Common myeloid progenitor, CD34-positive (primary cell): ENCODE results near the gene ACAA2.

Source experiments
- CTCF ChIA-PET: fragments of 350-600 bp; sonication (Branson Sonifier 250); formaldehyde crosslinking; loops from one replicate; lab custom pipeline; 2021; ENCODE audit warnings: antibody characterized with exemption; lab: Charles Lee
- POLR2A ChIA-PET: fragments of 350-600 bp; sonication (Branson Sonifier 250); formaldehyde crosslinking; loops from one replicate; lab custom pipeline; 2021; ENCODE audit warnings: antibody characterized with exemption; lab: Charles Lee
- DNase-seq, 3 donors: peaks; one replicate each; pipeline versions ENCODE4 v3.0.0 to v3.0.0-alpha.2; 2013
- H3K27ac ChIP-seq, 2 experiments: 1 replicate in 1 of 2; 2 replicates in 1 of 2; pipeline ENCODE4 v1.7.0; 2013; ENCODE audit warnings: inconsistent platforms in 2 of 2, low read length in 2 of 2, mild to moderate bottlenecking in 2 of 2, low read depth in 1 of 2, moderate library complexity in 1 of 2; ENCODE audit not compliant: severe bottlenecking in 2 of 2, insufficient read depth in 1 of 2, poor library complexity in 1 of 2
- H3K27me3 ChIP-seq, 5 experiments: replicated peaks in 2 of 5; 1 replicate in 3 of 5; 2 replicates in 2 of 5; pipeline versions ENCODE4 v1.6.1 to v1.7.0; 2013; ENCODE audit warnings: low read length in 4 of 5, mild to moderate bottlenecking in 2 of 5, moderate library complexity in 2 of 5, inconsistent platforms in 1 of 5; ENCODE audit not compliant: insufficient read depth in 5 of 5, control insufficient read depth in 4 of 5
- H3K36me3 ChIP-seq, 4 experiments: 1 replicate in 2 of 4; 2 replicates in 2 of 4; pipeline versions ENCODE4 v1.6.1 to v1.7.0; 2013; ENCODE audit warnings: low read length in 3 of 4, control low read depth in 1 of 4, mild to moderate bottlenecking in 1 of 4; ENCODE audit not compliant: control insufficient read depth in 4 of 4, insufficient read depth in 4 of 4
- H3K4me1 ChIP-seq, 4 experiments: 1 replicate in 3 of 4; 2 replicates in 1 of 4; pipeline versions ENCODE4 v1.6.1 to v1.7.1; 2013; ENCODE audit warnings: low read length in 3 of 4, mild to moderate bottlenecking in 3 of 4, control low read depth in 1 of 4, inconsistent platforms in 1 of 4, moderate library complexity in 1 of 4; ENCODE audit not compliant: control insufficient read depth in 4 of 4, insufficient read depth in 4 of 4; ENCODE audit errors: control extremely low read depth in 1 of 4
- H3K4me3 ChIP-seq, 7 experiments: 1 replicate in 4 of 7; 2 replicates in 3 of 7; pipeline versions ENCODE4 v1.5.1 to v1.7.0; 2013; ENCODE audit warnings: mild to moderate bottlenecking in 7 of 7, low read length in 6 of 7, moderate library complexity in 6 of 7, inconsistent platforms in 2 of 7, low read depth in 2 of 7, control low read depth in 1 of 7; ENCODE audit not compliant: insufficient read depth in 4 of 7, control insufficient read depth in 1 of 7; ENCODE audit errors: extremely low read depth in 1 of 7
- H3K9me3 ChIP-seq, 5 experiments: 1 replicate in 4 of 5; 2 replicates in 1 of 5; pipeline versions ENCODE4 v1.6.1 to v1.7.1; 2013; ENCODE audit warnings: low read length in 4 of 5, mild to moderate bottlenecking in 2 of 5, inconsistent platforms in 1 of 5, low read depth in 1 of 5, moderate library complexity in 1 of 5; ENCODE audit not compliant: control insufficient read depth in 4 of 5, insufficient read depth in 2 of 5; ENCODE audit errors: control extremely low read depth in 1 of 5
- WGBS: methylation state at CpG from one replicate; pipeline ENCODE4 v1.1.5; 2013; ENCODE audit not compliant: insufficient coverage; 5-methylcytosine and 5-hydroxymethylcytosine counted together

ACAA2 gene

DNA sequence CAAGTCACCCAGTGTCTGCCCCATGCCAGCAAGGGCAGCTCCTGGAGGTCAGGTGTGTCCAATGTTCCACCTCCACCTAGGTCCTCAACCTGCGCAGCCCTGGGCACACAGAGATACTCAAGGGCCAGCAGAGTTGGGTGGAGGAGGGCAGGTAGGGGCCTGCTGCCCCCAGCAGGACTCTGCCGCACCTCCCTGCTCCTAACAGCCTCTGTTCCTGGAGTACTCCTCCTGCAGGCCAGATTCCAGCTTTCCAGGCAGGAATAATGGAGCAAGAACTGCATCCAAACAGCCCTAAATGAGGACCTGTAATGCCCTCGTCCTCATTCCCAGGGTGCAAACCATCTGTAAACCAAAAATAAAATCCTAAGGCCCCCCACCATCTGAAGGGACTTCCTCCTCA is 44.4 kb upstream of the ACAA2 start:
- Histone ChIP-seq H3K27me3 (peaks cover 0 to 9% (median 0%) of the 10 kb centered on the region in 5 experiments), H3K9me3 (no peaks in the 10 kb centered on the region), H3K4me3 (no peak overlapping the region), H3K27ac (no peak overlapping the region), H3K4me1 (no peaks in the 10 kb centered on the region), H3K36me3 (no peaks in the 10 kb centered on the region)
- WGBS: 90% methylated on average over 2 of the region's 3 CpGs
- DNase-seq: no peak
- ChIA-PET CTCF (interaction anchor here (1.0 to 6.0 kb wide), 10 partner anchors 8 to 499 kb away, joined by 3 to 42 read pairs (median 4); no protein-coding TSS in a partner anchor), POLR2A (interaction anchor here (0.5 kb wide), 1 partner anchor 523 kb away, joined by 3 read pairs; no protein-coding TSS in a partner anchor)

- WGBS: 96% methylated on average over 5 of the region's 6 CpGs
- no peaks in the 10 kb centered on the region for H3K36me3 ChIP-seq
- DNase-seq: no peak
- no peaks in the 10 kb centered on the region for H3K9me3 ChIP-seq
- H3K27ac ChIP-seq: no peak overlapping the region
- peaks cover 0 to 9% (median 0%) of the 10 kb centered on the region in 5 experiments for H3K27me3 ChIP-seq
- no peak overlapping the region for H3K4me3 ChIP-seq
- ChIA-PET CTCF (interaction anchor here (0.6 to 2.6 kb wide), 4 partner anchors 9 to 300 kb away, joined by 3 to 8 read pairs (median 4); no protein-coding TSS in a partner anchor), POLR2A (no interaction called here)
- H3K4me1 ChIP-seq: no peaks in the 10 kb centered on the region
Observed at GRCh38 chr18:49856496-49856895, 43.2 kb upstream of the ACAA2 start.

- Histone ChIP-seq H3K36me3 (no peaks in the 10 kb centered on the region), H3K4me1 (no peaks in the 10 kb centered on the region), H3K9me3 (no peaks in the 10 kb centered on the region), H3K27me3 (peaks cover 0 to 9% (median 0%) of the 10 kb centered on the region in 5 experiments), H3K4me3 (no peak overlapping the region), H3K27ac (no peak overlapping the region)
- DNase-seq: no peak
- POLR2A ChIA-PET: no interaction called here
- 96% methylated on average over 7 of the region's 7 CpGs for WGBS
- CTCF ChIA-PET: interaction anchor here (0.8 to 2.6 kb wide), 4 partner anchors 11 to 391 kb away, joined by 3 to 8 read pairs (median 4); no protein-coding TSS in a partner anchor
Observed at GRCh38 chr18:49855711-49856415, 42.5 kb upstream of the ACAA2 start.

- no peak overlapping the region for H3K27ac ChIP-seq
- 100% methylated on average over 2 of the region's 3 CpGs for WGBS
- no peaks in the 10 kb centered on the region for H3K9me3 ChIP-seq
- no peak for DNase-seq
- CTCF ChIA-PET: interaction anchor here (2.6 kb wide), 1 partner anchor 295 kb away, joined by 8 read pairs; no protein-coding TSS in a partner anchor
- POLR2A ChIA-PET: no interaction called here
- H3K27me3 ChIP-seq: peaks cover 0 to 11% (median 0%) of the 10 kb centered on the region in 5 experiments
- H3K4me3 ChIP-seq: no peak overlapping the region
- H3K4me1 ChIP-seq: no peaks in the 10 kb centered on the region
- H3K36me3 ChIP-seq: no peaks in the 10 kb centered on the region
Observed at GRCh38 chr18:49854681-49855080, 41.3 kb upstream of the ACAA2 start.

DNA sequence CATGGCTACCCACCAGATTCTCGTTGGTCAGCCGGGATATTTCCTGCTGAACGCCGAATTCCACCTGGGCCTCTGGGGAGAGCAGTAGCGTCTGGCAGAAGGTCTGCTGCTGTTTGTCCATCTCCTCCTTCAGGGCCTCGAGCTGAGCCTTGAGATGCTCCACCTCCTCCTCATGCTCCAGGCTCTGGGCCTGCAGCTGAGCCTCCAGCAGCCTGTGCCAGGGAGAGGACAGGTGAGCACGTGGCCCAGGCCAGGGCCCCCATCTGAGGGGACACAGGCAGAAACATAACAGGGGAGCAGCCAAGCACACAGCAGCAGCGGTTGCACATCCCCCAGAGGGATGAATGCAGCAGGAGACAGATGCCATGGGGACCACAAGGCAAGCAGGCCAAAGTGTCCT is 40.1 kb upstream of the ACAA2 start:
- H3K9me3 ChIP-seq: no peaks in the 10 kb centered on the region
- 97% methylated on average over 7 of the region's 8 CpGs for WGBS
- POLR2A ChIA-PET: no interaction called here

GRCh38 chr18:49853011-49853410 is 39.7 kb upstream of the ACAA2 start:
- Histone ChIP-seq H3K9me3 (no peaks in the 10 kb centered on the region), H3K4me1 (no peaks in the 10 kb centered on the region), H3K36me3 (no peaks in the 10 kb centered on the region), H3K27me3 (peaks cover 0 to 14% (median 4%) of the 10 kb centered on the region in 5 experiments), H3K4me3 (no peak overlapping the region), H3K27ac (no peak overlapping the region)
- ChIA-PET CTCF (interaction anchor here (1.4 to 4.0 kb wide), 2 partner anchors 8 to 12 kb away, joined by 3 to 17 read pairs; no protein-coding TSS in a partner anchor), POLR2A (no interaction called here)
- DNase-seq: no peak
- WGBS: 89% methylated on average over 7 of the region's 7 CpGs

More for the DNA sequence above, 40.1 kb upstream of the ACAA2 start:
- CTCF ChIA-PET: interaction anchor here (1.4 to 4.0 kb wide), 2 partner anchors 8 to 13 kb away, joined by 3 to 17 read pairs; no protein-coding TSS in a partner anchor
- Histone ChIP-seq H3K4me3 (no peak overlapping the region), H3K4me1 (no peaks in the 10 kb centered on the region), H3K27me3 (peaks cover 0 to 14% (median 4%) of the 10 kb centered on the region in 5 experiments), H3K36me3 (no peaks in the 10 kb centered on the region), H3K27ac (no peak overlapping the region)
- no peak for DNase-seq

DNA sequence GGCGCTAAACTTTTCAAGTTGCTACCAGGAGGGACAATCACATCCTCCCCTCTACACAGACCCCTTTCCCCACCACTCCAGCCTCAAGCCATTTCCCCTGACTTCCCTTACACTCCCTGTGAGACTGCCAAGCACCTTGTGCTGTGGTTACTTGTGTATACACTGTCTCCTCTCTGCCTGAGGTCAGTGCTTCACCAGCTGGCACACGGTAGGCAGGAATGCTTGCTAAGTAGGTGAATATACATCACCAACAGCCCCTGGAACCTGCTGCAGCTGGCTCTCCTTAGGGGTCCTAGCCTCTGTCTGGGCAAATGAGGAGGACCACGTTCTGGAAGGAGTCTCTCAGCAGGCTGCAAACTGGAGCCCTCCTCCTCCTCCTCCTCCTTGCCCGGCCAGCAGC is 38.3 kb upstream of the ACAA2 start:
- Histone ChIP-seq H3K9me3 (no peaks in the 10 kb centered on the region), H3K36me3 (no peaks in the 10 kb centered on the region), H3K4me3 (no peak overlapping the region), H3K27me3 (peaks cover 0 to 14% (median 4%) of the 10 kb centered on the region in 5 experiments), H3K27ac (no peak overlapping the region), H3K4me1 (no peaks in the 10 kb centered on the region)
- CTCF ChIA-PET: interaction anchor here (0.8 to 4.0 kb wide), 3 partner anchors 10 to 293 kb away, joined by 3 to 17 read pairs (median 4); no protein-coding TSS in a partner anchor
- 88% methylated on average over 4 of the region's 4 CpGs for WGBS
- POLR2A ChIA-PET: no interaction called here
- DNase-seq: no peak
